Gastroesophageal sphincter (tissue), 4 donors: ENCODE results near the gene ABL2. TPM values are rescaled to one million over a fixed set of nuclear protein-coding genes. Genes with fewer than 3 reads are reported as not detected.

Source experiments
- ATAC-seq: fragments of 150-250 bp; one replicate; pipeline ENCODE4 v1.9.1; 2016; ENCODE audit warnings: mild to moderate bottlenecking, moderate library complexity
- H3K27ac ChIP-seq, 4 donors: fragments of 200-600 bp; sonication (generic) in 3 of 4; 1 replicate in 3 of 4; 2 replicates in 1 of 4; pipeline ENCODE4 v1.5.1; 2016 to 2019
- H3K27me3 ChIP-seq: fragments of 200-600 bp; sonication (generic); one replicate; pipeline ENCODE4 v1.5.1; 2019
- H3K36me3 ChIP-seq, 2 donors: fragments of 200-600 bp; sonication (generic); one replicate each; pipeline ENCODE4 v1.5.1; 2019; ENCODE audit warnings: control low read depth in 1 of 2
- H3K4me1 ChIP-seq, 3 donors: fragments of 200-600 bp; sonication (generic); 1 replicate in 2 of 3; 2 replicates in 1 of 3; pipeline ENCODE4 v1.5.1; 2016 to 2019; ENCODE audit warnings: control low read depth in 2 of 3
- H3K4me3 ChIP-seq, 2 donors: fragments of 200-600 bp; sonication (generic); one replicate each; pipeline ENCODE4 v1.5.1; 2019; ENCODE audit warnings: mild to moderate bottlenecking in 1 of 2, moderate library complexity in 1 of 2
- H3K9me3 ChIP-seq, 3 donors: fragments of 200-600 bp; sonication (generic); one replicate each; pipeline ENCODE4 v1.5.1; 2017 to 2019; ENCODE audit warnings: control low read depth in 2 of 3
- CTCF ChIP-seq, 4 experiments: fragments of 200-600 bp in 2 of 4; fragments of 450-650 bp in 2 of 4; sonication (generic) in 1 of 4; IDR thresholded peaks; one replicate each; pipeline ENCODE4 v1.5.1; 2017 to 2019; ENCODE audit warnings: antibody characterized with exemption in 4 of 4, mild to moderate bottlenecking in 2 of 4, moderate library complexity in 2 of 4
- EP300 ChIP-seq: sonication (generic); formaldehyde crosslinking; IDR thresholded peaks from one replicate; pipeline ENCODE4 v1.6.1; 2017; ENCODE audit warnings: antibody characterized with exemption, mild to moderate bottlenecking
- POLR2A ChIP-seq, 2 donors: fragments of 450-650 bp; IDR thresholded peaks; one replicate each; pipeline ENCODE4 v1.6.1; 2017; ENCODE audit warnings: antibody characterized with exemption in 2 of 2, mild to moderate bottlenecking in 2 of 2, moderate library complexity in 1 of 2
- POLR2AphosphoS5 ChIP-seq: sonication (generic); formaldehyde crosslinking; IDR thresholded peaks from one replicate; pipeline ENCODE4 v1.6.1; 2017; ENCODE audit warnings: antibody characterized with exemption
- WGBS, 2 donors: methylation state at CpG; one replicate each; pipeline ENCODE4 v1.1.5; 2018; ENCODE audit warnings: low coverage in 1 of 2; 5-methylcytosine and 5-hydroxymethylcytosine counted together
- small RNA-seq, 4 donors: library from RNA; depleted of rRNA; stranded (forward); fragments of <200 nt; gene quantifications; one replicate each; pipeline ENCODE3, GENCODE V24; 2016
- total RNA-seq, 4 donors: library from RNA; depleted of rRNA; stranded (reverse); fragments of >200 nt; gene quantifications; one replicate each; pipeline ENCODE4 v1.1.0, GENCODE V29; 2016

ABL2 gene
- total RNA-seq, 4 donors from 2014 or later: 11.8 to 22.2 (median 17.2) TPM

DNA sequence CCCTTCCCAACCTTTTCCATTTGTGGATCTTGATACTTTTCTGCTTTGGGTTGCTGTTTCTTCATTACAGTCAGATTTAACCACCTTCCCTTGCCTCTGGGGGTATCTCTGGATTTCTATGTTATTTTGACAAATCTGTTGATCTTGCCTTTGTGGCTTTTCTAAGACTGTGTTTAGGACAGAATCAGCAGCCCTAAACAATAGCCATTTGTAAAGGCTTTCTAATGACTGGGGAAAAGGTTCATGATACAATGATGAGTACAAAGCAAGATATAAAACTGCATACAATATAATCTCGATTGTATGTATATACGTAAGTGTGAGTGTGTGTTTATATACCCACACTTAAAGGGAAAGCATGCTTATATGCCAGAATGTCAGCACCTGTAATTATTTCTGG lies 176.0 kb downstream of the ABL2 start:
- TF ChIP-seq EP300 (no peak), CTCF (IDR thresholded peaks at IDR 0.05) (no peak), POLR2A (IDR thresholded peaks at IDR 0.05) (no peak), POLR2AphosphoS5 (no peak)
- no peak for ATAC-seq
- 71 to 79% methylated on average over 2 of the region's 2 CpGs for WGBS, 2 donors
- H3K4me3 ChIP-seq: no peak overlapping the region
- H3K9me3 ChIP-seq: no peaks in the 10 kb centered on the region
- H3K27ac ChIP-seq: no peak overlapping the region
- peaks cover 0 to 1% (median 0%) of the 10 kb centered on the region in 3 donors for H3K4me1 ChIP-seq
- peaks cover 0 to 47% of the 10 kb centered on the region in 2 donors for H3K36me3 ChIP-seq
- H3K27me3 ChIP-seq: no peaks in the 10 kb centered on the region

DNA sequence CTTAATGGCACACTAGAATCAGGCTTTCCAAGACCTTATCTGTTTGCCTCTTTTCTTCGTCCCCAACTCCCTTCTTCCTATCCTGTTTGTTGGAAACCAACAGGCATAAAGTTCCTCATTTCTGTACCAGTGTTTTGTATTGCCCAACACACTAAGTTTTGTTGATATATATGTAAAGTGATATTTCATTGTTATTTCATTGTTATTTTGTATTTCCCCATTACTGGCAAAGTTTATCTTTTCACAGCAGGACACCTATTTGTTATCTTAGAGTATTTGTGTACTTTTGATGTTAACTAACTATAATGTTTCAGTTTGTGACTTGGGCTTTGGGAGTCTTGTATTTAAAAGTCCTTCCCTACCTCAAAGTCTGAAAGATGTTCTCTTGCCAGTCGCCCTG lies 176.7 kb downstream of the ABL2 start:
- H3K27ac ChIP-seq: no peak overlapping the region
- no peak overlapping the region for H3K4me3 ChIP-seq
- no peaks in the 10 kb centered on the region for H3K9me3 ChIP-seq
- H3K4me1 ChIP-seq: peaks cover 0 to 8% (median 0%) of the 10 kb centered on the region in 3 donors
- H3K27me3 ChIP-seq: no peaks in the 10 kb centered on the region
- peaks cover 0 to 43% of the 10 kb centered on the region in 2 donors for H3K36me3 ChIP-seq
- 91 to 93% methylated on average over 1 to 2 of the region's 2 CpGs for WGBS, 2 donors
- no peak for ATAC-seq
- TF ChIP-seq EP300 (no peak), CTCF (IDR thresholded peaks at IDR 0.05) (no peak), POLR2A (IDR thresholded peaks at IDR 0.05) (no peak), POLR2AphosphoS5 (no peak)

Small RNA genes within 50 kb of the gene (small RNA-seq; reads per million reads assigned to genes)
- gene AL512326.2: 0 reads per million in 4 donors
- gene AL512326.3: 0 reads per million in 4 donors
- 0 reads per million in 4 donors for gene EIF4A1P11
- gene RF00272: 0 reads per million in 4 donors

Other genes with a start within 250 kb of the ABL2 start
- 10 to 100 TPM; 58.8 to 78.3 (median 76.5) TPM for gene FAM20B, start 203.8 kb downstream of the ABL2 start, total RNA-seq
- 10 to 100 TPM; 17.8 to 40.5 (median 31.4) TPM for gene TOR3A, start 147.6 kb downstream of the ABL2 start, total RNA-seq
- 10 to 100 TPM; 11.2 to 17.8 (median 12.9) TPM for gene SOAT1, start 64.1 kb upstream of the ABL2 start, total RNA-seq
- gene AXDND1, start 136.3 kb upstream of the ABL2 start, total RNA-seq: 1 to 10 TPM in 1 of 4 donors, under 1 TPM in 1, not detected in 2; 0.13 to 1.2 TPM